ENCODE data around the gene GTF3C1.
"Not testable (repeated sequence)": the region's sequence is repeated elsewhere in the genome, so short reads cannot be mapped to it uniquely, and the experiment has no call there.

The GTF3C1 gene

GRCh38 chr16:27446721-27447120 is 103.0 kb downstream of the GTF3C1 start:
- peak; percentile 58 for DNase-seq (ENCODE audit: low read depth, low spot score)

- no peak for DNase-seq (ENCODE audit: low read depth, low spot score)
These were observed 104.1 kb downstream of the GTF3C1 start for GRCh38 chr16:27445502-27446175.

GRCh38 chr16:27444470-27444869 is 105.2 kb downstream of the GTF3C1 start:
- DNase-seq (ENCODE audit: low read depth, low spot score): no peak

GRCh38 chr16:27444015-27444414 is 105.7 kb downstream of the GTF3C1 start:
- no peak for DNase-seq (ENCODE audit: low read depth, low spot score)

GRCh38 chr16:27441998-27442397 is 107.7 kb downstream of the GTF3C1 start:
- no peak for DNase-seq (ENCODE audit: low read depth, low spot score)

- DNase-seq (ENCODE audit: low read depth, low spot score): no peak
These were observed 108.4 kb downstream of the GTF3C1 start for GRCh38 chr16:27441276-27441675.

- no peak for DNase-seq (ENCODE audit: low read depth, low spot score)
These were observed 110.3 kb downstream of the GTF3C1 start for GRCh38 chr16:27439271-27440018.

- no peak for DNase-seq (ENCODE audit: low read depth, low spot score)
These were observed 111.8 kb downstream of the GTF3C1 start for GRCh38 chr16:27437946-27438345.

- DNase-seq (ENCODE audit: low read depth, low spot score): no peak
These were observed 112.6 kb downstream of the GTF3C1 start for GRCh38 chr16:27436921-27437650.

- no peak for DNase-seq (ENCODE audit: low read depth, low spot score)
These were observed 113.6 kb downstream of the GTF3C1 start for GRCh38 chr16:27436065-27436464.

GRCh38 chr16:27435146-27435545 is 114.6 kb downstream of the GTF3C1 start:
- not testable (repeated sequence) for DNase-seq (ENCODE audit: low read depth, low spot score)

GRCh38 chr16:27434141-27435051 is 115.3 kb downstream of the GTF3C1 start:
- no peak for DNase-seq (ENCODE audit: low read depth, low spot score)

GRCh38 chr16:27433636-27434035 is 116.1 kb downstream of the GTF3C1 start:
- DNase-seq (ENCODE audit: low read depth, low spot score): no peak

GRCh38 chr16:27433191-27433590 is 116.5 kb downstream of the GTF3C1 start:
- DNase-seq (ENCODE audit: low read depth, low spot score): not testable (repeated sequence)

GRCh38 chr16:27432558-27432957 is 117.2 kb downstream of the GTF3C1 start:
- DNase-seq (ENCODE audit: low read depth, low spot score): no peak

- DNase-seq (ENCODE audit: low read depth, low spot score): no peak
These were observed 117.8 kb downstream of the GTF3C1 start for GRCh38 chr16:27431773-27432532.

- DNase-seq (ENCODE audit: low read depth, low spot score): no peak
These were observed 118.7 kb downstream of the GTF3C1 start for GRCh38 chr16:27430923-27431484.

GRCh38 chr16:27430512-27430911 is 119.2 kb downstream of the GTF3C1 start:
- no peak for DNase-seq (ENCODE audit: low read depth, low spot score)

- no peak for DNase-seq (ENCODE audit: low read depth, low spot score)
These were observed 119.7 kb downstream of the GTF3C1 start for GRCh38 chr16:27429981-27430441.

GRCh38 chr16:27429330-27429871 is 120.3 kb downstream of the GTF3C1 start:
- DNase-seq (ENCODE audit: low read depth, low spot score): no peak
